B cell (primary cell): ENCODE data around the gene FBLL1.
"Not testable (repeated sequence)": the region's sequence is repeated elsewhere in the genome, so short reads cannot be mapped to it uniquely, and the experiment has no call there.

ENCODE experiments used
- CTCF ChIP-seq: fragments of 200-600 bp; IDR thresholded peaks from one replicate; pipeline ENCODE4 v1.8.0; 2022; ENCODE audit warnings: antibody characterized with exemption, mild to moderate bottlenecking
- EZH2 ChIP-seq: IDR thresholded peaks from 2 replicates; pipeline ENCODE4 v1.6.1; 2012; ENCODE audit warnings: borderline replicate concordance, low read depth, mild to moderate bottlenecking, moderate library complexity, low read length; ENCODE audit not compliant: insufficient read depth, poor library complexity, severe bottlenecking

GRCh38 chr5:168573663-168574062 lies 44.6 kb downstream of the FBLL1 start:
- TF ChIP-seq CTCF, EZH2: not testable (repeated sequence)
